ENCODE data around the gene ARID5B.

Gene ARID5B

GRCh38 chr10:61890430-61890829 is 11.1 kb upstream of the ARID5B start:
- no peak for DNase-seq

DNA sequence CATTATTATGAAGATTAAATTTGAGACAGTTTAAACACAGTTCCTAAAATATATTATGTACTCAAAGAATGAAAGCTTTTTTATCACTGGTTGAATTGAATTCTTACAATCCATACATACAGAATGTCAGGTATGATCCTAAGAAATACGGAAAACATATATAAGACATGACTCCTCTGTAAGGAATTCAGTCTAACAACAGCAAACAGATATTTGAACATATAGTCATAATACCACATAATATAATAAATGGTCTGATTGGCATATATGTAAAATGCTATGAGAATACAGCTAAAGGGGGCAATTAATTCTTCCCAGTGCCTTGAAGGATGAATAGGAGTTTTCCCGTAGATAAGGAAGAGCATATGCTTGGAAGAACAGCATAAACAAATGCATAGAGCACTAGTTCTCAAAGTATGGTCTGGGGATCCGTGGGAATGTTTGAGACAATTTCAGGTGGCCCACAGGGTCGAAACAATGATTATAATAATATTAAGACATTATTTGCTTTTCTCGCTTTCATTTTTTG is 10.6 kb upstream of the ARID5B start:
- no peak for DNase-seq

DNA sequence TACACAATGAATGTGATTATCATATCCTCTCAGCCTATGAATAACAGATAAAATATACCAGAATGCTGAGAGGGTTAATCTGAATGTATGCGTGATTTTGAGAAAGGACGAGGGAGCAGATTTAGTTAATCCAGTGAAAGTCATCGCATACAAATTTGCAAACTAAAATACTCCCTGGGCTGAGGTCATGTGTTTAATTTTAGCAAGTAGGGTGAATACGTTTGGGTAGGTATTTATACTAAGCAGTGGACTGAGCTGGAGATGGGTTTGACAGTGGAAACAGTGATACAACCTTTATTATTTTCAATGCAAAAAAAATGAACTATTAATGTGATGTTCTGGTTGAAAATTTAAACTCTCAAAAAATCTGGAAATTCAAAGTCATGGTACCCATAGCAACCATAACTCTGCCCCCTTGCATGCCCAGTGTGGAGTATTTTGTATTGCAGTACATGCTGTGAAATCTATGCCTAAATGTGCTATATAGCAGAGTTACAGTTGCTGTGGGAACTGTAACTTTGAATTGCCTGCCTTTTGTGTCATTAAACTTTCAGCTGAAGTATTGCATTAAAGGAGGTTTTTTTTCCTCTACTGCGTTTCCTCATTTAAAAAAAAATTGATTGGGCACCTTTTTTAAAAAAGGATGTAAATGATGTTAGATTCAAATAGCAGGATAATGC is 9.5 kb upstream of the ARID5B start:
- DNase-seq = no peak

DNA sequence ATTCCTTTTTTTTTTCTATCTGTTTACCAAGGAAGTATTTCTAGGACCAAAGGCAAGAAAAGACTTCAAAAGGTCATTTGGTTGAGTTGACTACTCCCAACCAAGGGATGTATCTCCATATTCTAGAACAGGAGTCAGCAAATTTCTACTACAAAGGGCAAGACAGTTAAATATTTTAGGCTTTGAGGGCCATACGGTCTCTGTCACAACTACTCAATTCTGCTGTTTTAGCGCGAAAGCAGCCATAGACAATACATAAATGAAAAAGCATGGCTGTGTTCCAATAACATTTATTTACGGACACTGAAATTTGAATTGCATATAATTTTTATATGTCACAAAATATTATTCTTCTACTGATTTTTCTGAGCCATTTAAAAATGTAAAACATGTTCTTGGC is 8.5 kb upstream of the ARID5B start:
- no peak for DNase-seq

- no peak for DNase-seq
These were observed 7.4 kb upstream of the ARID5B start for GRCh38 chr10:61894133-61894532.

DNA sequence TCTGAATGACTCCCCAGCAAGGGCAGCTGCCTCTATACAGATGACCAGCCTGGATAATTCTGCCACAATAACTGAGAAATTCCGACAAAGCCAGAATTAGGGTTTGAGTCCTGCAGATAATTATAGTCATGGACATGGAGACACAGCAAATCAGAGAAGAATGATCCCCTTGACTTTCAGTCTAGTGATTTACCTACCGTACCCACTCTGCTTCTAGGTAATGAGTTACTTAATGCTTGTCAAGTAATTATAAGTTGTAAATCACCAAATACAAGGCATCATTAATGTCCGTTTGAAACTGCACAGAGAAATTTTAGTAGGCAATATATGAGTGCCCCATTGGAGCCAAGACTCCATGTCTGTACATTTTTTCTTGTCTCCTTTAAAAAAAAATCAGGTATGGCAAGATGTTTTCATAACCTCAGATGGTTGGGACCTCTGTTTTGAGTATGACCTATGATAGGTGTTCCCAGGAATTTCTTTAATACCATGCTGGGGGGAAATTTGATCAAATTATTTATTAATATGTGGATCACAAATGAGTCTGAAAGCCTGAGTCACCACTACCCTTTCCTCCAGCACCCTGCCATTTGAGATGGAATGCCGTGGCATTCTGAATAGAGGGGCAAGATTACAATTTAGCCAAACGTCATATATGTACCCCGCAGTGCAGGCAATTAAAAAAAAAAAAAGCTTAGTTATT is 5.5 kb upstream of the ARID5B start:
- no peak for DNase-seq

GRCh38 chr10:61896854-61897661 is 4.4 kb upstream of the ARID5B start:
- peak; percentile 81 for DNase-seq

- peak; percentile 30 for DNase-seq
These were observed 3.6 kb upstream of the ARID5B start for GRCh38 chr10:61897671-61898434.

GRCh38 chr10:61898435-61898778 is 3.1 kb upstream of the ARID5B start:
- peak; percentile 82 for DNase-seq

GRCh38 chr10:61899069-61899531 is 2.4 kb upstream of the ARID5B start:
- no peak for DNase-seq

DNA sequence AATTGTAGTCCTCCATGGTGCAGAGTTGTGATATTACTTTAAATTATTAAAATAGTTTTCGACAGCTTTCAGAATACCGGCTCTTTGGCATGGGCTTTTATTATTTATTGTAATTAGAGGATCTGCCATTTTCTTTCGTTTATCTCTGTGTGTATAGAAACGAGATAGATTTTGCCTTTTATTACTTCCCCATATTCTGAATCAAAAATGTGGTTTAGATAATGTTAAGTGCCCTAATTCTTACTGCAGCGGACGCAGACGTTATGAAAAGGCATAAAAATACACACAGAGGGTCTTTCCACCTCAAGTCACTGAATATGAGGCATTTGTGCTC is 1.9 kb upstream of the ARID5B start:
- DNase-seq = no peak

DNA sequence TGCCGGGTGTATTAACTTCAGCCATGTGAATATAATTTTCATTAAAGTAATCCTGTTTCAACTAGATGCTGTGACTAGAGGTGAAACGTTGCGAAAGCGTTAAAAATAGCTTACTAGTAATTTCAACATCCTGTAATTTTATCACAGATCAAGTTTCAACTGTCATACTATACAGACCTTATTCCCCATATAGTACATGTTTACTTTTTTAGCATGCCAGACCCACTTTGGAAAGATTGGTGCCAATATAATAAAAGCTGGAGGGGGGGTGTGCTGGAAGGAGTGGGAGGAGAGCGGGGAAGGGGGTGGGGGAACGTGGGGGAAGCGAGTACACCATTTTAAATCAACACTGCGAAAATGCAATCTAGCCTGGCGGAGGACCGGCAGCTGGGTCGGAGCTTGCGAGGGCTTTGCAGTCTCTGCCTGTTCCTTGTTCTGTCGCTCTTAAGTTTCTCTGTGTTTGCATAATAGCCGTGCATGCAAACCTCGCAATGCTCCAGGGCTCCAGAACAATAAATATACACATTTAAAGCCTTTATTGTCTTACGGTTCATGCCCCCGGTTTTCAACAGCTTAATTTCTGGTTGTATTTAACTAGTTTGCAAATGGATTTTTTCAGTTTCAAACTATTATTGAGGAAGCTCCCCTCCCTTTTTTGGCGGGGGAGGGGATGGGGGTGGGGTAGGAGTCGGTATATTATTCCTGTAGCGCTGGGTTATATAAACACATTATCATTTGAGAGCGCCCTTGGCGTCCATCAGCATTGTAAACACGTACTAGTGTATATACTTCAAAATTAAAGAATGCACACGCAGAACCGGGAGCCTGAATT is 1.3 kb upstream of the ARID5B start:
- peak; percentile 34 for DNase-seq

DNA sequence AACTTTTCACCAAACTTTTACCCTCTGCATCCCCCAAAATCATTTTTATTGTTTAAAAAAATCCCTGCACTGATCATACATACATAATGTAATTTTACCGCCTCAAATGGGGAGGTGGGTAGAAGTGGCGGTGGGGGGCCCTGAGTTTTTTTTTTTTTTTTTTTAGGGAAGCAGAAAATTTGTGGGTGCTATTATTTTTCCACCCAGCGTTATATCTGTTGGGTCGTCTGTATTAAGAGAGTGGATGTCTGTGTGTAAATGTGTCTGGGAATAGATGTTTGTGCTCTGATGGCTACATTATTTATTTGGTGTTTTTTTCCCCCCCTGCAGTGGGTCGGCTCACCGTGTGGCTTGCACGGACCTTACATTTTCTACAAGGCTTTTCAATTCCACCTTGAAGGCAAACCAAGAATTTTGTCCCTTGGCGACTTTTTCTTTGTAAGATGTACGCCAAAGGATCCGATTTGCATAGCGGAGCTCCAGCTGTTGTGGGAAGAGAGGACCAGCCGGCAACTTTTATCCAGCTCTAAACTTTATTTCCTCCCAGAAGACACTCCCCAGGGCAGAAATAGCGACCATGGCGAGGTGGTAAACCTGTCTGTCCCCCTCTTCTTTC is 438 bp downstream of the ARID5B start:
- DNase-seq = peak; percentile 28

- DNase-seq = peak; percentile 28
These were observed 1.1 kb downstream of the ARID5B start for GRCh38 chr10:61902445-61903220.

DNA sequence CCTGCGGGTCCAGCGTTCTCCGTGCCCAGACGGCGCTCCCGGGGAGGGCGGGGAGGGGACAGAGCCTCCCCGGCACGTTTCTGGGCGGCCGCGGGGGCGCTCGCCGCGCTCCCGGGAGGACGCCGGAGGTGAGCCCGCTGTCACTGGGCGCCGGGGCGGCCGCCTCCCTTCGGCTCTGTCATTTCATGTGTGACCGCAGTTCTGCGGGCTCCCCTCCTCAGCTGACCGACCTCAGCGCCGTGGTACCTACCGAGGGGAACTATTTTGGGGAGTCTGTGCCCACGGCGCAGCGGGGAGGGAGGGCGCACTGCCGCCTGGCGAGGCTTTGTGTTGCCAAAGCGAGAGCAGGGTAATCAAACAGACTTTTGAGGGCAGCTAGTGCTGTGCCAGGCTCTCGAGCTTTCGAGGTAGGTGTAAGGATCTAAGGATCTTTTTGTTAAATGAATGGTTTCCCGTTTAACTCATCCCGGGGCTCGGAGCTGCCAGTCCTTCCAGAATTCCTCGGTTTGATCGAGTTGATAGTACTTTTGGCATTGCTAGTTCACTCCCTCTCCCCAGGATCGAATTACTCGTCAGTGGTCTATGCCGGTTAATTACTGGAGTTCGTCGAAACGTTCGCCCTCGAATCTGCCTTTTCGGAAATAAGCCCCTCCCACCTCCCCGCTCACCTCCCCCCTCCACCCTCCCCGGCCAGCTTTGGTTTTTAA is 1.9 kb downstream of the ARID5B start:
- peak; percentile 28 for DNase-seq

DNA sequence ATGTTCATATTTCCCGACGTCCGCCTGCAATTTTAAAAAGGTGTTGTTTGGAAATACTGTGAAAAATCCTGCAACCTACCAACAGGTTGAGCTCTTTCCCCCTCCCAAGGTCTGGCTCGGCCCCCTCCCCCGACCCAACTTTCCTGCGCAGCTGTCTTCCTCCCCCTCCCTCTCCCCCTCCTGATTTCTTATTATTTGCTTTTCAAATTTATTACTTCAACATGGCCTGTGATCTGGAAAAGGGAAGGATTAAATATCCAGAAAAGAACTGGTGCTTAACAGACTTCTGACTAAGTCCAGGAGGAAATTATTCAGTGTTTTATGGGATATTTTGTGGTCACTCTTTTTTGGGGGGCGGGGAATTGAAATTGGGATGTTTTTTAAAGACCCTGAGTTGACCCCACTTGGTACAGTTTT is 2.4 kb downstream of the ARID5B start:
- peak; percentile 19 for DNase-seq

GRCh38 chr10:61904733-61905725 is 3.5 kb downstream of the ARID5B start:
- DNase-seq = no peak

DNA sequence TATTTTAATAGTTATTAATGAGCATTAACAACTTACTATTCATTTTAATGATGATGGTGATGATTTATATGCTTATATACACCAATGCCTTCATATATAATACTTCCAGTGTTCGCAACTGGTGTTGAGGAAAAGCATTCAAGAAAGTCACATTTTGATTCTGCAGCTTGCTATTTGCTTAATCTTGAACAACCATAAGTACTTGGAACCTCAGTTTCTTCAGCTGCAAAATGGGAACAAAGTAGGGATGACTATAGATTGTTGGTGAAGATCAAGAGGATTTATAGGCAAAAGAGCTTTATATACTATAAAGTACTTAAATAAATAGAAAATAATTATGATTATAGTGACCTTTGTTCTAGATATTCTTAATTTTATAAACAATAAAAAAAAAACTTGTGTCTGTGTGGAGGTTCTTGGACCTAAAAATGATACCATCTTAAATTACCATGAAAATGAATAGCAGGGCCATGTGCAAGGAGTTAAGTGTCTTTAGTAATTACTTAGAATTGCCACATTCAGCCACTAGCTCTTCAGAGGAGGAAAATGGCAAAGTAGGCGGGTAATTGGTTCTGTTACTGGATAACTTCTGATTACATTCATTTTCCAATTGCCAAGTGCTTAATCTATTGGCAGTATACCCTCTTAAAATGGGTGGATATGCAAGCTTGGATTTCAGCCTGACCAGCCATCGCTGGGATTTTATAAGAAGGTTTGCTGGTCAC is 4.5 kb downstream of the ARID5B start:
- no peak for DNase-seq

Measured in NCI-H82 (cell line).